NOMO-1 (cell line): ENCODE results near the gene WDR33.
"Not testable (repeated sequence)": the region's sequence is repeated elsewhere in the genome, so short reads cannot be mapped to it uniquely, and the experiment has no call there.

ENCODE experiments used
- DNase-seq, 2 experiments: peaks; one replicate each; lab custom pipeline; 2025; ENCODE audit not compliant: unreplicated experiment in 2 of 2; lab: John Stamatoyannopoulos, UW

The WDR33 gene

DNA sequence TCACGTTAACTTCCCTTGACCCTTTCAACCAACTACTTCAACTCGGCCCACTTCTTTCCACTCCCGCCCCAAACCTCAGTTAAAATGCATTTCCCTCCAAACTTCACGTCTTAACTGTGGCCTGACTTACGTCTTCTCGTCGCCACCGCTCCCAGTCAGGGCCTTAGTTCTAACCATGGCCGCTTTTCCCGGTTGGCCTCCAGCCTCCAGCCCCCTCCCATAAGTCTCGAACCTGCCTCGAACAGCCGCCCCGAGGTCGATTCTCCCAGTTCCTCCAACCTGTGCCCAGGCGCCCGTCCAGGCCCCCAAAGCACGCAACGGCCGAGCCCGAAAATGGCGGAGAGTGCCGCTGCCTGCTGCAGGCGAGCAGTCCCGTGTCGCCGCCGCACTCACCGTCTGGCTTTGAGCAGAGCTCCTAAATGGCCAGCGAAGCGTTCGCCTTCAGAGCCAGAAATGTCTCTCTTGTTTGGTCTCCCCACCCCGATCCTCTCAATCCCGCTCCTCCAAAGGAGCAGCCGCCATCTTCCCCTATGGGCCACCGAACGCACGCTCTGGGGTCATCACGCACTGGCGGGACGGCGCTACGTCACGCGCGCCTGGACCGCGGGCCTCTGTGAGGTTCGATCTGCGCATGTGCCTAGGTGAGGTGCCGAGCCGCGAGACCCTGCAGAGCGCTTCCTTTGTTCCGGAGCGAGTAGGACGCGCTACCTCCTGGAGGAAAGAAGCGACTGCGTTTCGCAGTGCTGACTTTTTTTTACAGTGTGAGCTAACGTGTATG lies at the start of gene WDR33:
WDR33 (minus strand) TSS at position 553 of the 778 bp plus-strand sequence. CDS start 40,190 bp downstream, outside the sequence.
- peak; percentile 93 to 95 for DNase-seq

DNA sequence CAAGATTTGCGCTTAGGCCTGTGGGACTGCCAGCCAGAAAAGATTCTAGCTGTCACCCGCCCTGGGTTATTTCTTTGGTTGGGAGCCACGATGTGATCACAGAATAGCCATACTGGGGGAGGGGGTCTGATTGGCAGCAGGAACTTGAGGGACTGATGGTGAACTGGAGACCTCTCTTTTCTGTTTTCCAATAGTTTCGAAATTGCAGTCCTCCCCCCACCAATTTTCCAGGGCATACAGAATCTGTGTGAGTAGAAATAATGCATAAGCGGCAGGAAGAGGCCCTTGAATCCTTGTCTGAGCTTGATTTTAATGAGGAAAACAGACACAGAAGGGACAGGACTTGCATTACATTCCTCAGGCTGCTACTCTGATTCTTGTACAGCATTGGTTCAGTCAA lies 49.2 kb upstream of the WDR33 start:
- no peak for DNase-seq

DNA sequence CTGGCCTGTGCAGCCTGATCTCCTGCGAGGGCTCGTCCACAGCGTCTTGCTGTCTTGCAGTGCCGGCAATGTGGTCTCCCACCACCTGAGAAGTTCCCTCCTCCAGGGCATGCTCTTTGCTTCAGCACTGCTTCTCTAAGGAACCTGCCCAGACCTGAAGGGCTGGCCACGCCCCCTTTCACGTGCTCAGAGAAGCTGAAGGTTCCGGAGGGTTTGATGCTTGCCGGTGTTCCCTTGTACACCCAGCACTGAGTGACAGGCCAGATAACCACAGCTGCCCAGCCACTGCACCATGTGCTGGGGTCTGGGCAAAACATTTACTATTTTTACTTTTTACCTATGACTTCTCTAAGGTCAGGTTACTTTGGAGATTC lies 48.7 kb upstream of the WDR33 start:
- no peak for DNase-seq

DNA sequence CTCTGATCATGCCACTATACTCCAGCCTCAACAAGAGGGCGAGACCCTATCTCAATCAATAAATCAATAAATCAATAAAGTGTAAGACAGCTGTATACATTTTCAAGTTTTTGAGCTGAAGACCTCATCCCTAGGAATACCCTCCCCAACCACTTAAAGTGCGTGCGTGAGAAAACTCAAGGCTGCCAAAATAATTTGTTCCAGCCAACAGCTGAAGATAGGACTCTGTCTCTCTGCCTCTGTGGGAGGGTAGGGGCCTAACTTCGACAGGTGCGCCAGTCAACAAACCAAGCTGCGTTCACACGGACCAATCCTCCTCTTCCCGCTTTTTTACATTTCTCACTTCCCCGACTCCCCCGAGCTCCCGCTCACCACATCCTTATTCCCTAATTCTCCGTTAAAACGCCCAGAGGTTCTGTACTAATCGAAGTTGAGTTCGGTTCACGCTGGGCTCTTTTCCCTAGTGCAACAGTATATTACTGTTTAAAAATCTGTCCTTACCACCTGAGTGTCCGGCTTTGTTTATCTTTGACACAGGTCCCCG lies 46.4 kb upstream of the WDR33 start:
- peak in 1 of 2 experiments; percentile 40 for DNase-seq

DNA sequence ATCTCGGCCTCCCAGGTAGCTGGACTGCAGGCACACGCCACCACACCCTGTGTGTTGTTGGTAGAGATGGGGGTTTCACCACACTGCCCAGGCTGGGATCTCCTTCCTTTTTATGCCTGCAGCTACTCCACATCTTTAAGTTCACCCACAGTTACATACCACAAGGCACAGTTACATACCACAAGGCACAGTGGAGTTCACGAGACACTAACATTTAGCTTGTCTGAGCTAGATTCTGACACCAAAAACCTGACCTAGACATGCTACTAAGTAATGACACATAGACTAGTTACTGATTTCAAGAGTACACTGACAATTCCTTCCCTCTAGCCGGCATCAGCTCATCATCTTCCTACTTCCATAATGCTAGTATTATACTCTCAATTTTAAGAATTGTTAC lies 42.7 kb upstream of the WDR33 start:
- no peak for DNase-seq

DNA sequence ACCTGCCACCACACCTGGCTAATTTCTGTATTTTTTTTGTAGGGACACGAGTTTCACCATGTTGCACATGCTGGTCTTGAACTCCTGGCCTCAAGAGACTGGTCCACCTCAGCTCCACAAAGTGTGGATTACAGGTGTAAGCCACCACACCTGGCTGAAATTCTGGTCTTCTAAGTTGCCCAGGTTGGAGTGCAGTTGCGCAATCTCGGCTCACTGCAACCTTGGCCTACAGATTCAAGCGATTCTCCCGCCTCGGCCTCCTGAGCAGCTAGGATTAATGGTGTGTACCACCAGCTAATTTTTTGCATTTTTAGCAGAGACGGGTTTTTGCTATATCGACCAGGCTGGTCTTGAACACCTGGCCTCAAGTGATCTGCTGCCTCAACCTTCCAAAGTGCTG lies 41.4 kb upstream of the WDR33 start:
- no peak for DNase-seq

DNA sequence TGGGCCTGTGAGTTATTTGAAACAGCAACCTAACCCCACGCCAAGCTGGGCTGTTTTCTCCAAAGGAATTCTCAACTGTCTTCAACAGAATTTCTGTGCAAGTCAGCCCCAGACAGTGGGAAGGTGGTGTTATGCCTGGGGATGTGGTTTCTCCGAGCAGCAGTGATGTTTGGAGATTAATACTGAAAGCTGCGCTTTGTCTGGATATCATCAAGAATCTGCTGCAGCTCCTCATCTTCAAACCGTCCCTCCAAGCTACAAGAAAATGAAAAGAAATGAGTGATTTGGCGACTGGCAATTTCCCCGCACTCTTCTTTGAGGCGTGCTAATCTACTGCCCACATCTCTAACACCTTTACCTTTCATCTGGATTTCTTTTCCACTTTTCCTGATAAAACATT lies 37.0 kb upstream of the WDR33 start:
- DNase-seq: no peak

DNA sequence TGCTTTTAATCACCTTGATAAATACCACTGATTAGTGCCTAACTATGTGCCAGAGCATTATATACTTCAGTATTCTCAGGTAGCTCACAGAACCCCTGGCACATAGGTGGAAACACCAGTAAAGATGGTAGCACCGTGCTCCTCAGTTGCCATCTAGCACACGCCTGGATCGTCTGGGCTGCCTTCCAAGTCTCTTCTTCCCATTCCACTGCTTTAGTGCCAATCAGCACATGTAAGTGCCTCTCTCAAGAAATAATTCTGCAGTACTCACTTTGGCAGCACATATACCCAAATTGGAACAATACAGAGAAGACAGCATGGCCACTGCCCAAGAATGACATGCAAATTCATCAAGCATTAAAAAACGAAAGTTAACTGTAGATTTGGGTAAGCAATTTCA lies 34.0 kb upstream of the WDR33 start:
- no peak for DNase-seq

DNA sequence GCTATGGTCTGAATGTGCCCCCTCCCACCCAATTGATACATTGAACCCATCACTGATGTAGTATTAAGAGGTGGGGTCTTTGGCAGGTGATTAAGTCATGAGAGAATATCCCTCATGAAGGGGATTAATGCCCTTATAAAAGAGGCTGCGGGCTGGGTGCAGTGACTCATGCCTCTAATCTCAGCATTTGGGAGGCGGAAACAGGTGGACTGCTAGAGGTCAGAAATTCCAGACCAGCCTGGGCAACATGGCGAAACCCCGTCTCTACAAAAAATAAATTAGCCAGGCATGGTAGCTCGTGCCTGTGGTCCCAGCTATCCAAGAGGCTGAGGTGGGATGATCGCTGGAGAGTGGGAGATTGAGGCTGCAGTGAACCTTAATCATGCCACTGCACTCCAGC lies 32.7 kb upstream of the WDR33 start:
- no peak for DNase-seq

DNA sequence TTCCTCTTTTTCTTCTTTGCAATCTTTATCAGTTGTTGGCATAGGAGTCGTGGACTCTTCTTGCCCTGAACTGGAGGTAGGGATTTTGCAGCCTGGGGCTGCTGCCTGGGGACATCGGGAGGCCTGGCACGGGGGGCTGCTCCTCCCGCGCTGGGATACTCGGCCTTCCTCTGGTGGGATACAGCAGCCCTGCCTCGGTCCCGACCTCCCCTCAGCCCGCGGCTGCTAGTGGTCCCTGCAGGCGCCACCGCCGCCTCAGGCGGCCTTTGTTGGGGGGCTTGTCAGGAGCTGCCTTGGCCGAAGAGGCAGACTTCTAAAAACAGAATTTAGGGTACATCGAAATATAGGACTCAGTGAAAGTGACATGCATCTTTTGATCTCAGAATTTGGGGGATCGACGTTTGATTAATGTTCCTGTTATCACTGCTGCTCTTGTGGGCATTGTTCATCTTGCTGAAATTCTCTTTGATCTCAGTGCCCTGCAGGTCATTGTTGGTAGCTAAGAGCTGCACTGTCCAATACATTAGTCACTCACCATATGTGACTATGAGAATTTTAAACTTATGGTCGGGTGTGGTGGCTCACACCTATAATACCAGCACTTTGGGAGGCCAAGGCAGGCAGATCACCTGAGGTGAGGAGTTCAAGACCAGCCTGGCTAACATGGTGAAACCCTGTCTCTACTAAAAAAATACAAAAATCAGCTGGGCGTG lies 30.7 kb upstream of the WDR33 start:
- DNase-seq: no peak

DNA sequence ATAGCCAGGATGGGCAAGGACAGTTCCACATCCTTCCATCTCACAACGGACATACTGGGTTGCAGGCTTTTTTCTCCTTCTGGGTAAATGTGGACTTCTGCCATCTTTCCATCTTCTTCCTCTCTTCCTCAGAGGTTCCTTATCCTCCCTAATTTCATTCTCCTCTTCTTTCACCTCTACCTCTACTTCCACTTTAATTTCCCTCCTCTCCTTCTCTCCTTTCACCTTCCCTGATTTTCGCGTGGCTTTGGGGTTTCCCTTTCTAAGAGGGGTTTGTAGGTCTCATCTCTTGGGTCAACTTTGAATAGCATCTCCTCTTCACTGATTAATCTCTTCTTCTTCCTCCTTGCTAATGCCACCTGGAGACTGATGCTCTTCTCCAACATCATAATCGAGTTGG lies 29.9 kb upstream of the WDR33 start:
- DNase-seq: no peak

DNA sequence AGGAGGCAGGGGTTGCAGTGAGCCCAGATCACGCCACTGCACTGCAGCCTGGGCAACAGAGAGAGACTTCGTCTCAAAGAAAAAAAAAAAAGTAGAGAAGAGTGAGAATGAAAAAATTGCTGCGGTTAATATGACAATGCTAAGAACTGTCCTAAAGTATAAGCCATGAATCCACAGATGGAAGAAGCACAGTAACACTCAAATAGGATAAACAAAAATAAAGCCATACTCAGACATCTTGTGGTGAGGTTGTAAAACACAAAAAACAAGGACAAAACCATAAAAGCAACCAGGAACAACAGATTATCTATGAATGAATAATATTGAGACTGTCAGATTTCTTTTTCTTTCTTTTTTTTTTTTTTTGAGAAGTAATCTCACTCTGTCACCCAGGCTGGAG lies 24.0 kb upstream of the WDR33 start:
- no peak for DNase-seq

DNA sequence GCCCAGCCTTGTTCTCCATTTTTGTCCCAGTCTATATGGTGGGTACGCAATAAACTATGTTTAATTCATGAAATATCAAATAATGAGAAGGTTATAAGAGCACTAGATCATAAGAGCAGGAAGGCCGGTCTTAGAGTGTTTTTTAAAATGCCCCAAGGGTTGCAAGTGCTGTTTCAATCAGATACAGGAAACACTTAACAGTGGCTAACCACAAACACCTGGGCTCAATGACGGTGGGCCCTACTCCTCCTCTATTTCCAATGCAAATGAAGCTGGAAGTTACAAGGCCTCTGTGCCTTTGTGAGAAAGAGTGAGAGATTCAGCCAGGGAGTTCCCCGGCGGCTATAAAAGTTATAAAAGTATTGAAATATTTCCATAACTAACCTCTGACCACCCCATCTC lies 18.9 kb upstream of the WDR33 start:
- DNase-seq: peak; percentile 32 to 58

DNA sequence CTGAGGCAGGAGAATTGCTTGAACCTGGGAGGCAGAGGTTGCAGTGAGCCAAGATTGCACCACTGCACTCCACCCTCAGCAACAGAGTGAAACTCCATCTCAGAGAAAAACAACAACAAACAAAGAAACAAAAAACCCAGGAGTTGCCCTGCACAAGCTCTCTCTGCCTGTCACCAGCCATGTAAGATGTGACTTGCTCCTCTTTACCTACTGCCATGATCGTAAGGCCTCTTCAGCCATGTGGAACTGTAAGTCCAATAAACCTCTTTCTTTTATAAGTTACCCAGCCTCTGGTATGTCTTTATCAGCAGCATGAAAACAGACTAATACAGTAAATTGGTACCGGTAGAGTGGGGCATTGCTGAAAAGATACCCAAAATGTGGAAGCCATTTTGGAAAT lies 15.7 kb upstream of the WDR33 start:
- DNase-seq: not testable (repeated sequence)

DNA sequence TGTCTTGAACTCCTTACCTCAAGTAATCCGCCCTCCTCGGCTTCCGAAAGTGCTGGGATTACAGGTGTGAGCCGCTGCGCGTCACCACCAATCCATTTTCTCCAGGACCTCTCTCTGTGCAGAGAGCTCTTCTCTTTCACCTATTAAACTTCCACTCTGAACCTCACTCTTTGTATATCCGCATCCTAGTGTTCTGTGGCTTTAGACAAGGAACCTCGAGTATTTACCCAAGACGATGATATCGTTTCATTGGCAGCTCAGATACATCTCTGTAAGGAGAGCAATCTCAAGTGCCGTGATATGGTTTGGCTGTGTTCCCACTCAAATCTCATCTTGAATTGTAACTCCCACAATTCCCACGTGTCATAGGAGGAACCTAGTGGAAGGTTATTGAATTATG lies 15.1 kb upstream of the WDR33 start:
- no peak for DNase-seq

DNA sequence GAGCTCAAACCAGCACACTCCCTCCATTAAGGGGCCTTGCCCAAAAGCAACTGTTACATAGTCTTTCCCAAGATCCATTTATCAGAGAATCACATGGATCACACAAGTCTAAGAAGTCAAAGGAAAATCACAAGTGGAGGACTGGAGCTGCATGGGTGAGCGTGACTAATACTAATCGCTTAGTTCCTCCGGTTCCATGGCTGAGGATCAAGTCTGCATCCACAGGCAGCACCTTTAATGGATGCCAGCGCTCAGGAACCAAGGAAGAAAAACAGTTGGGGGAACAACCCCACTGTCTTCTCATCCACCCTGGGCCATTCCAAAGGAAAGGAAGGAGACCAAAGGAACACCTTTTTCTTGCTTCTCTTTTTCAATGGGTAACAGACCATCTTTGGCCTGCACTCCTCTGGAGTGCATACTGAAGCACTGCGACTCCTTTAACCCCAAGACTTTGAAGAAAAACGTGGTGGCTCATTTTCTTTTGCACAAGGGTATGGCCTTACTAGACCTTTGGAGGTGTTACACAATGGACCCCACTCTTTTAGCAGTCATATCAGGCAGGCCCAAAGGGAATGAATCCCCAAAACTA lies 9.2 kb upstream of the WDR33 start:
- DNase-seq: no peak

DNA sequence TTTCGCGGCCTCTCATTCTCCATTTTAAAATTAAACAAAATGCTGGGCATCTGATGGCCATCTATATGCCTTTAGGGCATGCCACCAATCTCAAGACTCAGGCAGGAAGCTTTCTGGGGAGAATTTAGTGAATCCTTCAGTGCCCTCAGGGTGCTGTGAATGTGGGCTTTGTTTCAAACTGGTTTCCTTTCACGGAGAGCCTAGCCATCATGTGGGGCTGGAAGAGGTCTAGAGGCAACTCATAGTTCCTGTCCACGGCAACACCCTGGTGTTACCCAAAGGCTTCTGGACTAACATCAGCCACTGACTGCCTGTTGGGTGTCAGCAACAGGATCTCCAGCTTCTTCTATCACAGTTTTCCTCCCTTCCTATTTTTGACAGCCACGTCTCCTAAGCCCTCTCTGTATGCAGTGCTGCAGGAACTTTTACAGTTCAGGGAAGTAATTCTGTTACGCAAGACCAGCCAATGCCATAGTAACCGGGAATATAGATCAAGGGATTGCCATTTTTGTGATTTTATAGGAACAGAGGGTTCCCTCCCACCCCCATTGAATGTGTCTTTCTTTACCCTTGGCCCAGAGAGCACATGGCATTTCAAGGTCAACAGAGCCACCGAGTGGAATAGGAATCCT lies 7.9 kb upstream of the WDR33 start:
- no peak for DNase-seq

DNA sequence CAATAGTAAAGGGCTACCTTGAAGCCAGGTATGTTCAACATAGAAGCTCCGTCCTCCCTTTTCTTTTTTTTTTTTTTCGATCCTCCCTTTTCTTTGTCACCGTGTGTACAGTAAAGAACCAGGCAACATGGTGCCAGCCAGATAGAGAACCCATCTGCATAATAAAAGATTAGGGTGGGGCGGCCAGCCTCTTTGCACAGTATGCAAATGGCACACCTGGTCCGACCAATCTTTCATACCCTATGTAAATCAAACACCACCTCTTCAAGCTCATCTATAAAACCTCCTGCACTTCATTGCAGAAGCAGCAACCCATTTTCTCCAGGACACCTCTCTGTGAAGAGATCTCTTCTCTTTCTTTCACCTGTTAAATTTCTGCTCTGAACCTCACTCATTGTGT lies 7.3 kb upstream of the WDR33 start:
- DNase-seq: no peak

DNA sequence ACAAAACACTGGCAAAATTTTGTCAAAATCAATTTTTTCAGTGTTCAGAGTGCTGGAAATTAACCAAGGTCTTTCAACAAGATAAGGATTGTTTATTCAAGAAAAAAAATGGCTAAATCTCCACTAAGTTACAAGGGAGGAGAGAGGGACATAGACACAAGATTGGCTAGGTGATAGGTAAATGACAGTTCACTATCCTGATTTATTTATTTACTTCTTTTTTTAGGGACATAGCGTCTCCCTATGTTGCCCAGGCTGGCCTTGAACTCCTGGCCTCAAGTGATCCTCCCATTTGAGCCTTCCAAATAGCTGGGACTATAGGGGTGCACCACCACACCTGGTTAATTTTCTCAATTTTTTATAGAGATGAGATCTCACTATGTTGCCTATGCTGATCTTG lies 3.7 kb upstream of the WDR33 start:
- DNase-seq: no peak

DNA sequence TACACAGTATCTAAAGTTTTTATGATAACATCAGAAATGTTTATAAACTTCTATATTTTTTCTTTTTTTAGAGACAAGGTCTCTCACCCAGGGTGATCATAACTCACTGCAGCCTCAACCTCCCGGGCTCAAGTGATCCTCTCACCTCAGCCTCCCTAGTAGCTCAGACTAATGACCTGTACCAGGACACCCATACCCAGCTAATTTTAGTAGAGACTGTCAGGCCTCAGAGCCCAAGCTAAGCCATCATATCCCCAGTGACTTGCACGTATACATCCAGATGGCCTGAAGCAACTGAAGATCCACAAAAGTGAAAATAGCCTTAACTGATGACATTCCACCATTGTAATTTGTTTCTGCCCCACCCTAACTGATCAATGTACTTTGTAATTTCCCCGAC lies 1.5 kb upstream of the WDR33 start:
- DNase-seq: not testable (repeated sequence)
